Muscle layer of duodenum (tissue), 2 donors: ENCODE measurements around the gene PZP.

Experiments
- H3K27ac ChIP-seq: one replicate; pipeline ENCODE4 v1.7.0; 2013; ENCODE audit warnings: mild to moderate bottlenecking, low read length
- H3K27me3 ChIP-seq: one replicate; pipeline ENCODE4 v1.7.0; 2013; ENCODE audit warnings: low read depth, mild to moderate bottlenecking, control low read depth, low read length
- H3K36me3 ChIP-seq, 2 donors: one replicate each; pipeline ENCODE4 v1.7.0; 2013; ENCODE audit warnings: low read length in 2 of 2, control low read depth in 1 of 2, mild to moderate bottlenecking in 1 of 2; ENCODE audit not compliant: insufficient read depth in 2 of 2, control insufficient read depth in 1 of 2
- H3K4me1 ChIP-seq, 2 donors: one replicate each; pipeline ENCODE4 v1.7.0; 2013; ENCODE audit warnings: low read length in 2 of 2, mild to moderate bottlenecking in 2 of 2, control low read depth in 1 of 2, moderate library complexity in 1 of 2; ENCODE audit not compliant: insufficient read depth in 2 of 2, control insufficient read depth in 1 of 2
- H3K4me3 ChIP-seq, 2 donors: one replicate each; pipeline ENCODE4 v1.7.0; 2013; ENCODE audit warnings: low read length in 2 of 2, low read depth in 1 of 2, mild to moderate bottlenecking in 1 of 2
- H3K9me3 ChIP-seq, 2 donors: one replicate each; pipeline ENCODE4 v1.7.0; 2013; ENCODE audit warnings: low read length in 2 of 2, control low read depth in 1 of 2, mild to moderate bottlenecking in 1 of 2; ENCODE audit not compliant: control insufficient read depth in 1 of 2
- donor health status: healthy.

Gene PZP

GRCh38 chr12:9123781-9124382 lies 84.3 kb downstream of the PZP start:
- Histone ChIP-seq H3K27ac (no peak overlapping the region), H3K4me3 (peak overlapping the region; percentile 21 to 49), H3K4me1 (peaks cover 4 to 9% of the 10 kb centered on the region in 2 donors), H3K9me3 (no peaks in the 10 kb centered on the region), H3K27me3 (no peaks in the 10 kb centered on the region), H3K36me3 (no peaks in the 10 kb centered on the region)

- Histone ChIP-seq H3K4me3 (peak overlapping the region in 1 of 2 donors; percentile 18), H3K27me3 (no peaks in the 10 kb centered on the region), H3K36me3 (no peaks in the 10 kb centered on the region), H3K9me3 (no peaks in the 10 kb centered on the region), H3K4me1 (peaks cover 7 to 15% of the 10 kb centered on the region in 2 donors), H3K27ac (peak overlapping the region; percentile 9)
These were observed 86.0 kb downstream of the PZP start for GRCh38 chr12:9122091-9122609.

DNA sequence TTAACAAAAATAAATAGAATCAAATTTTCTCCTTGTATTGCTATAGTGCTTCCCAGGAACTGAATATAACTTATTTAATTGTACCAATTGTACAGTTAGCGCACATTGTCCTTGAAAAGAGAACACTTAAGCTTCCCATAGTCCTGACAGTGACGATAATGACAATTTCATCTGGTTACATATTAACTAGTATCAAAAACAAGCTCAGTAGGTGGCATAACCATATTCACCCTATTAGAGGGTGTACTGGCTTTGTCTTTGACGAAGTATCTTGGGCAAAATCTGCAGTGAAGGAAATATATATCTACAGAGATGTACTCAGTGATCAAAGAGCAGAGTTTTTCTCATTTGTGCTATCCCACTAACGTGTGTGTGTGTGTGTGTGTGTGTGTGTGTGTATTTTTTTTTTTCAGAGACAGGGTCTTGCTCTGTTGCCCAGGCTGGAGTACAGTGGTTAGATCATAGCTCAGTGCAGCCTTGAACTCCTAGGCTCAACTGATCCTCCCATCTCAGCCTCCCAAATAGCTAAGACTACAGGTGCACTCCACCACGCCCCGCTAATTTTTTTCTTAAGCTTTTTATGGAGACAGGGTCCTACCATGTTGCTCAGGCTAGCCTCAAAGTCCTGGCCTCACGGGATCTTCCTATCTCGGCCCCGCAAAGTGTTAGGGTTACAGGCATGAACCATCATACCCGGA lies 87.6 kb downstream of the PZP start:
- no peaks in the 10 kb centered on the region for H3K9me3 ChIP-seq
- no peaks in the 10 kb centered on the region for H3K27me3 ChIP-seq
- H3K4me3 ChIP-seq = no peak overlapping the region
- H3K27ac ChIP-seq = no peak overlapping the region
- peaks cover 9 to 16% of the 10 kb centered on the region in 2 donors for H3K4me1 ChIP-seq
- no peaks in the 10 kb centered on the region for H3K36me3 ChIP-seq

DNA sequence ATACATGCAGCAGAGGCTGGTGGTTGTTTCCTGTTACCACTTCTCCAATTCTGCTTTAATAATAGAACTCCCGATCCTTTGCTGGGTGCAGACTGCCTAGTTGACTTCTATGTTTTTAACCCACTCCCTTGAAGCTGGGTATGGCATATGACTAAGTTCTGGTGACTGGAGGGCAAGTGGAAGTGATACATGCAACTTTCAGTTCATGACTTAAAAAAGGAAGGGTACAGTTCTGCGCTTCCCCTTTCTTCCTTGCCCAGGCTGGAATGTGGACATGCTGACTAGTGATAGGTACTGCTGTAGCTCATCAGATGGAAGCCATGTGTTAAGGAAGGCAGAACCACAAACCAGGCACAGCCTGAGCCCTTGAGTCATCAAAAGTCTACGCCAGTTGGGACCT lies 90.0 kb downstream of the PZP start:
- Histone ChIP-seq H3K36me3 (no peaks in the 10 kb centered on the region), H3K9me3 (no peaks in the 10 kb centered on the region), H3K4me1 (peaks cover 7 to 9% of the 10 kb centered on the region in 2 donors), H3K4me3 (no peak overlapping the region), H3K27me3 (no peaks in the 10 kb centered on the region), H3K27ac (peak overlapping the region; percentile 19)

DNA sequence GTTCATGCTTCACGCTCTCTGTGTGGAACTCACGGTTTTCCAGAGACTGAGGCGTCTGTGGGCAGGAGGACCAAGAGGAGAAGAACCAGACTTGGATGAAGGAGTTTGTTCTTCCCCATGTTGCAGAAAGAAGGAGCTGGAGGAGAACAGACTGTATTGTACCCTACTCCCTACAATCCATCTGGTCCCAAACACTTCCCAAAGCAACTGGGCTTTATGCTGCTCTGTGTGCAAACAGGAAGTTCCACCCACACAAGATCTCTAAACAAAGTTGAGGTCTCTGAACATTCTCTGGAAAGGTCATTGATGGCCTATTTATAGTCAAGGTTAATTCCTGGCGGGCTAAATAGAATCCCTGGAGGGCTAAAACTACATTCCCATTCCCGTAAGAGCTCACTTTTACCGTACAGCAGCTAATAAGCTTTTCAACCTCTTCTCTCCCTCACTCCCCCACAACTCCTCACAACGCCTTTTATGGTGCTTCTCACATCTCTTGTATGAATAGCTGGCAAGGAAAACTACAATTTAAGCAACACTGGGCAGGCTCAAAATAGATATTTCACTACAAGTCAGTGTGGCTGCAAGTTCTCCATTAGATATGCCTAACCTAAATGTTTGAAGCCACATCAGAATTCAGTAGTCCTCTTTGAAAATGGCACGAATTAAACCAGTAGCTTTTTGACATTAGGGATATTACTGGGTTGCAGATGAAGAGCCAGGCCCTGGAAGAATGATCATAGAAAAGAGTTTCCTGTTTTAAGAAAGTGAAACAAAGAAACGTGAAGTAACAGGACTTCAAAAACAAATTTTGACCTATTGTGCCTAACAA lies 92.2 kb downstream of the PZP start, which contains the start of gene A2M:
A2M (minus strand) TSS at position 189 of the 829 bp plus-strand sequence; CDS start at position 119, 70 bp downstream.
- Histone ChIP-seq H3K4me1 (peaks cover 7 to 9% of the 10 kb centered on the region in 2 donors), H3K36me3 (peaks cover 0 to 5% of the 10 kb centered on the region in 2 donors), H3K4me3 (peak within 1 kb of the TSS; percentile 66 to 67), H3K27ac (peak within 1 kb of the TSS; percentile 89), H3K27me3 (no peaks in the 10 kb centered on the region), H3K9me3 (no peaks in the 10 kb centered on the region)

DNA sequence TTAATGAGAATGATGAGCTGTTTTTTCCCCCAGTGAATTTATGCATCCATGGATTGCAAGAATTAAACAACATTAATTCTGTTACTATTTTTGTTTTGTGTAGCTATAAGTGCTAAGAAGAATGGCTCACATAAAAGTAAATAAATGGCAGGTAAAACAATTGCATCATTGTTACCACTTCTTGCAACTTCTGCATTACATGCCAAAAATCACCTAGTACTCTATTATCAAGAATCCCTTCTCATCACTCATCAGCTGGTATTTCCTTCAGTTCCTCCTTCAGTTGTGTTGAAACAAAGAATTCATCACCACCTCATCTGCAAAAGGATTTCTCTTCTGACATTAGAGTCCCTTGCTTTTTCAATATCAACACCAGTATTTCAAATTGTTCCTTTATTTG lies 93.2 kb downstream of the PZP start:
- peak overlapping the region; percentile 89 for H3K27ac ChIP-seq

GRCh38 chr12:9113987-9114309 lies 94.2 kb downstream of the PZP start:
- H3K27ac ChIP-seq = no peak overlapping the region

More for the DNA sequence above, 93.2 kb downstream of the PZP start:
- peaks cover 7 to 9% of the 10 kb centered on the region in 2 donors for H3K4me1 ChIP-seq
- H3K27me3 ChIP-seq = no peaks in the 10 kb centered on the region
- peak overlapping the region; percentile 66 to 67 for H3K4me3 ChIP-seq
- H3K36me3 ChIP-seq = peaks cover under 1 to 6% of the 10 kb centered on the region in 2 donors
- H3K9me3 ChIP-seq = no peaks in the 10 kb centered on the region

DNA sequence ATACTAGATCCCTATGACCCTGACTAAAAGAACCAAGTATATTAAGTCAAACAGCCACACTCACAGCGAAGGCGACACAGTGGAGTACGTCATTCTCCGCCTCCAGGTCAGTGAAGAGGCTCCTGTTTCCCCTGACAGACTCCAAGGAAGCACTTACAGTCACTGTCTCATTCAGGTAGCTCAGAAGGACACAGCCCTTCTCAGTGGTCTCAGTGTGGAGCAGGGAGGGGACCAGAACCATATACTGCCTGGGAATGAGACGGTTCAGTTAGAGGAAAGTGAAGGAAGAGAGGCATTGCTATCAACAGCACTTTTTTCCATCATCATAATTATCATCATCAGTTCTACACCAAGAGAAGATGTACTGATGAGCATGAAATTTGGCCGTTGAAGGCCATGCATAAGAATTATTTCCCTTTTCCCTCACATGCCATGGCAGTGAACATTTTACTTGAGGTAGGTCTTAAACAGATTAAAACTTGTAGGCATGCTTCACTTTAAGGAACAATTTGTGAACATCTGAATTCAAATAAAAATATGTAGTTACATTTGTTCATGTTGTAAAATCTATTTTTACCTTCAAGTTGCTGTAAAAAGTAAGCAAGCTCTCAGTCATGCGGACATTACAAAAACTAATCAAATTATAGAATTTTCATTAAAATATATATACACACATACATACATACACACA lies 94.8 kb downstream of the PZP start:
- Histone ChIP-seq H3K9me3 (no peaks in the 10 kb centered on the region), H3K4me1 (peaks cover 4 to 5% of the 10 kb centered on the region in 2 donors), H3K36me3 (peaks cover 14 to 21% of the 10 kb centered on the region in 2 donors), H3K27ac (peak overlapping the region; percentile 48), H3K4me3 (peak overlapping the region; percentile 46 to 53), H3K27me3 (no peaks in the 10 kb centered on the region)

More at GRCh38 chr12:9113987-9114309, 94.2 kb downstream of the PZP start:
- Histone ChIP-seq H3K27me3 (no peaks in the 10 kb centered on the region), H3K4me1 (peaks cover 5 to 7% of the 10 kb centered on the region in 2 donors), H3K9me3 (no peaks in the 10 kb centered on the region), H3K4me3 (peak overlapping the region; percentile 46 to 53), H3K36me3 (peaks cover 9 to 16% of the 10 kb centered on the region in 2 donors)

DNA sequence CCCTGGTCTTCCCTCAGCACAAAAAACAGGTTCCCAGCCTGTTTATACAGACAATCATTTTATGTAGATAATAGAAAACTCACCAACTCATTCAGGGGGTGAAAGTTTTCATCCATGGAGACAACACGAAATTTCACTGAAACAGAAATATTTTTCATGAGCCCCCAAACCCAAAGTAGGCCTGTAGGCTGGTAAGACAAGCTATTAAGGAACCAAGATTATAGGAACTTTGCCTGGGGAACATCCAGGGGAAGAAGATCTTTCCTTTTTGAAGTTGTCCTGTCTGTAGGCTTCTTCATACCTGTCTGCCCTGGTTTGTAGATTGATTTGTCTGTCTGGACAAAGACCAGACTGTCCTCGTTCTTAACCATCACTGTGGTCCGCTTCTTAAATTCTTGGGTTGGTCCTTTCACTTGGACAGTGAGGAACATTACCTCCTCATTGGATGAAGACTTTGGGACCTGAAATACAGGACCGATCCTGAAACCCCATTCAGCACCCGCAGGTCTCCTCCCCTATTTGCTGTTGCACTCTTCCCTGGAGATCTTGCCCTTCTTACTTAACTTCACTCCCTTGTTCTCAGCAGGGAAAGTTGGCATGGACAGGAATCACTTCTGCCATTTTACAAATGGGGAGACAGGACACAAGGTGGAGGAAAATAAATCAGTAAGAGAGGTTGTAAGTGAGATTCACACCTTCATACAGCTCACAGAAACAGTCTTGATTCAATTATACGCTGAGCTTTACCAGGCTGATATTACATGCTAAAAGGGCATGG lies 95.9 kb downstream of the PZP start:
- Histone ChIP-seq H3K27me3 (no peaks in the 10 kb centered on the region), H3K27ac (no peak overlapping the region), H3K36me3 (peaks cover 18 to 25% of the 10 kb centered on the region in 2 donors), H3K4me1 (peaks cover 2 to 4% of the 10 kb centered on the region in 2 donors), H3K4me3 (peak overlapping the region; percentile 9 to 53), H3K9me3 (no peaks in the 10 kb centered on the region)

- no peak overlapping the region for H3K4me3 ChIP-seq
- H3K9me3 ChIP-seq = no peaks in the 10 kb centered on the region
- H3K27me3 ChIP-seq = no peaks in the 10 kb centered on the region
- no peaks in the 10 kb centered on the region for H3K4me1 ChIP-seq
- no peak overlapping the region for H3K27ac ChIP-seq
- peaks cover 21 to 32% of the 10 kb centered on the region in 2 donors for H3K36me3 ChIP-seq
These were observed 96.7 kb downstream of the PZP start for GRCh38 chr12:9111525-9111924.
